ENCODE measurements around the gene EDAR. TPM values are rescaled to one million over a fixed set of nuclear protein-coding genes. Genes with fewer than 3 reads are reported as not detected.

The EDAR gene
- total RNA-seq, 1 donor from 2014 or later = 0.12 TPM

- ATAC-seq = no peak
- Histone ChIP-seq H3K9me3 (peaks cover 8% of the 10 kb centered on the region), H3K36me3 (no peaks in the 10 kb centered on the region)
These were observed 111.5 kb downstream of the EDAR start for GRCh38 chr2:108877506-108877905.

GRCh38 chr2:108870069-108870644 is 118.9 kb downstream of the EDAR start:
- Histone ChIP-seq H3K9me3 (peaks cover 14% of the 10 kb centered on the region), H3K36me3 (no peaks in the 10 kb centered on the region), H3K4me3 (no peak overlapping the region), H3K27ac (no peak overlapping the region), H3K4me1 (no peaks in the 10 kb centered on the region), H3K27me3 (ENCODE audit: low read depth) (no peaks in the 10 kb centered on the region)
- ATAC-seq = no peak
- no peak for DNase-seq
- intact Hi-C loops (cut with DNase I) = no loop called here
- no peak for TF ChIP-seq CTCF (IDR thresholded peaks at IDR 0.05)

More at GRCh38 chr2:108877506-108877905, 111.5 kb downstream of the EDAR start:
- Histone ChIP-seq H3K4me3 (no peak overlapping the region), H3K4me1 (no peaks in the 10 kb centered on the region), H3K27me3 (ENCODE audit: low read depth) (no peaks in the 10 kb centered on the region), H3K27ac (no peak overlapping the region)
- intact Hi-C loops (cut with DNase I) = no loop called here
- DNase-seq = no peak
- TF ChIP-seq CTCF (IDR thresholded peaks at IDR 0.05) = no peak

- H3K4me1 ChIP-seq = no peaks in the 10 kb centered on the region
- no peak overlapping the region for H3K4me3 ChIP-seq
- H3K27me3 ChIP-seq (ENCODE audit: low read depth) = no peaks in the 10 kb centered on the region
- TF ChIP-seq CTCF (IDR thresholded peaks at IDR 0.05) = no peak
- no peak for ATAC-seq
- H3K36me3 ChIP-seq = no peaks in the 10 kb centered on the region
- H3K27ac ChIP-seq = no peak overlapping the region
- intact Hi-C loops (cut with DNase I) = no loop called here
- DNase-seq = no peak
- H3K9me3 ChIP-seq = peaks cover 14% of the 10 kb centered on the region
These were observed 119.5 kb downstream of the EDAR start for GRCh38 chr2:108869542-108869941.

- peaks cover 14% of the 10 kb centered on the region for H3K9me3 ChIP-seq
- H3K27ac ChIP-seq = no peak overlapping the region
- H3K4me1 ChIP-seq = no peaks in the 10 kb centered on the region
- TF ChIP-seq CTCF (IDR thresholded peaks at IDR 0.05) = no peak
- intact Hi-C loops (cut with DNase I) = no loop called here
- no peak overlapping the region for H3K4me3 ChIP-seq
- DNase-seq (no peak), ATAC-seq (no peak)
- H3K36me3 ChIP-seq = no peaks in the 10 kb centered on the region
- H3K27me3 ChIP-seq (ENCODE audit: low read depth) = no peaks in the 10 kb centered on the region
These were observed 120.1 kb downstream of the EDAR start for GRCh38 chr2:108868911-108869310.

GRCh38 chr2:108866041-108866440 is 123.0 kb downstream of the EDAR start:
- no peaks in the 10 kb centered on the region for H3K4me1 ChIP-seq
- no peak for TF ChIP-seq CTCF (IDR thresholded peaks at IDR 0.05)
- no peaks in the 10 kb centered on the region for H3K27me3 ChIP-seq (ENCODE audit: low read depth)
- intact Hi-C loops (cut with DNase I) = no loop called here
- H3K36me3 ChIP-seq = no peaks in the 10 kb centered on the region
- no peak for DNase-seq
- no peak overlapping the region for H3K4me3 ChIP-seq
- H3K9me3 ChIP-seq = peaks cover 14% of the 10 kb centered on the region
- no peak overlapping the region for H3K27ac ChIP-seq
- ATAC-seq = no peak
